Neuron (in vitro differentiated cells): Measurements from ENCODE around the gene PLCZ1.

Source experiments
- H2AFZ ChIP-seq: one replicate; pipeline ENCODE4 v1.6.1; 2013; ENCODE audit warnings: low read depth, mild to moderate bottlenecking, inconsistent platforms, low read length, moderate library complexity
- H3K27me3 ChIP-seq: one replicate; pipeline ENCODE4 v1.6.1; 2013; ENCODE audit warnings: low read length; ENCODE audit not compliant: insufficient read depth
- H3K36me3 ChIP-seq: one replicate; pipeline ENCODE4 v1.6.1; 2013; ENCODE audit warnings: low read length; ENCODE audit not compliant: insufficient read depth
- H3K4me1 ChIP-seq: one replicate; pipeline ENCODE4 v1.6.1; 2013; ENCODE audit warnings: low read length; ENCODE audit not compliant: insufficient read depth
- H3K4me3 ChIP-seq: 2 replicates; pipeline ENCODE4 v1.5.1; 2013; ENCODE audit warnings: mild to moderate bottlenecking, low read length, moderate library complexity
- H3K9me3 ChIP-seq: one replicate; pipeline ENCODE4 v1.6.1; 2013; ENCODE audit warnings: low read length

The PLCZ1 gene

GRCh38 chr12:18643681-18644080 lies 94.1 kb downstream of the PLCZ1 start:
- Histone ChIP-seq H3K9me3 (no peaks in the 10 kb centered on the region), H3K27me3 (no peaks in the 10 kb centered on the region), H3K4me1 (peaks cover 3% of the 10 kb centered on the region)

DNA sequence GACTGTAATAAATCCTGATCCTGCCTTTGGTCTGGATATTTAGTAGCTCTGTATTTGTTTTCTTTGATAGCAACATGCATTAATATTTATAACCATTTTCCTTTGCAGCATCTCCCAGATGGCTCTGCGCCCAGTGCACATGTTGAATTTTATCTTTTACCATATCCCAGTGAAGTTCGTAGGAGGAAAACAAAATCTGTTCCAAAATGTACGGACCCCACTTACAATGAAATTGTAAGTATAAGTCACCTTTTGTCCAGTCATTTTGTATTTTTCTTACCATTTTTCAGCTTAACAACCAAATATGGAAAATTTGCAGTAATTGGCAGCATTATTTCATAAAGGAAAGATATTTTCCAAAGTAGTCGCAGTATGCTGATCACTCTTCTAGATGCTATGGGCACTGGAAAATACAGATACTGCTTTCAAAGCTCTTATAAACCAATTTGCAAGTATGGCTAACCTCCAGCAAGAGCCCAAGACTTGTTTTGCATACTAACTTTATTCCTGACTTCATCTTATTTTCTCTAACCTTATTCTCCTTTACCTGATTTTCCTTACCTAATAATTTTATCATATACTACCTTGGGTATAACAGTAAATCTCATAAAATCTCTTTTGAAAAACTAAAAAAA lies 97.4 kb downstream of the PLCZ1 start:
- Histone ChIP-seq H3K27me3 (no peaks in the 10 kb centered on the region), H3K9me3 (no peaks in the 10 kb centered on the region)

More at GRCh38 chr12:18643681-18644080, 94.1 kb downstream of the PLCZ1 start:
- H3K4me3 ChIP-seq, result no peak overlapping the region
- no peak overlapping the region for H2AFZ ChIP-seq
- no peaks in the 10 kb centered on the region for H3K36me3 ChIP-seq

GRCh38 chr12:18634382-18634781 lies 103.4 kb downstream of the PLCZ1 start:
- H3K4me3 ChIP-seq, result no peak overlapping the region
- no peaks in the 10 kb centered on the region for H3K36me3 ChIP-seq
- no peaks in the 10 kb centered on the region for H3K27me3 ChIP-seq
- H3K9me3 ChIP-seq, result no peaks in the 10 kb centered on the region
- H3K4me1 ChIP-seq, result no peaks in the 10 kb centered on the region
- H2AFZ ChIP-seq, result no peak overlapping the region

More for the DNA sequence above, 97.4 kb downstream of the PLCZ1 start:
- H3K36me3 ChIP-seq, result no peaks in the 10 kb centered on the region
- H2AFZ ChIP-seq, result no peak overlapping the region
- H3K4me3 ChIP-seq, result no peak overlapping the region
- H3K4me1 ChIP-seq, result no peaks in the 10 kb centered on the region
